ENCODE results near the gene BFSP1.

The BFSP1 gene

GRCh38 chr20:17463711-17464110 is 67.5 kb downstream of the BFSP1 start:
- no peak for DNase-seq (ENCODE audit: low spot score)
- in situ Hi-C loops (cut with MboI; ENCODE audit: low pct_unique_long_range_greater_than_20kb, low sequenced_read_pairs, unreplicated experiment) = no loop called here
- TF ChIP-seq CTCF (IDR thresholded peaks at IDR 0.05; ENCODE audit: extremely low read depth, insufficient read depth, missing control alignments) = no peak

GRCh38 chr20:17461941-17462340 is 69.2 kb downstream of the BFSP1 start:
- TF ChIP-seq CTCF (IDR thresholded peaks at IDR 0.05; ENCODE audit: extremely low read depth, insufficient read depth, missing control alignments) = no peak
- no peak for DNase-seq (ENCODE audit: low spot score)

GRCh38 chr20:17460119-17460518 is 71.1 kb downstream of the BFSP1 start:
- no peak for TF ChIP-seq CTCF (IDR thresholded peaks at IDR 0.05; ENCODE audit: extremely low read depth, insufficient read depth, missing control alignments)
- no peak for DNase-seq (ENCODE audit: low spot score)
- in situ Hi-C loops (cut with MboI; ENCODE audit: low pct_unique_long_range_greater_than_20kb, low sequenced_read_pairs, unreplicated experiment) = no loop called here

More at GRCh38 chr20:17461941-17462340, 69.2 kb downstream of the BFSP1 start:
- in situ Hi-C loops (cut with MboI; ENCODE audit: low pct_unique_long_range_greater_than_20kb, low sequenced_read_pairs, unreplicated experiment) = no loop called here

- no peak for DNase-seq (ENCODE audit: low spot score)
- TF ChIP-seq CTCF (IDR thresholded peaks at IDR 0.05; ENCODE audit: extremely low read depth, insufficient read depth, missing control alignments) = no peak
- in situ Hi-C loops (cut with MboI; ENCODE audit: low pct_unique_long_range_greater_than_20kb, low sequenced_read_pairs, unreplicated experiment) = no loop called here
Observed at GRCh38 chr20:17457588-17458190, 73.5 kb downstream of the BFSP1 start.

GRCh38 chr20:17457079-17457478 is 74.1 kb downstream of the BFSP1 start:
- in situ Hi-C loops (cut with MboI; ENCODE audit: low pct_unique_long_range_greater_than_20kb, low sequenced_read_pairs, unreplicated experiment) = no loop called here
- DNase-seq (ENCODE audit: low spot score) = no peak
- TF ChIP-seq CTCF (IDR thresholded peaks at IDR 0.05; ENCODE audit: extremely low read depth, insufficient read depth, missing control alignments) = no peak

- no peak for TF ChIP-seq CTCF (IDR thresholded peaks at IDR 0.05; ENCODE audit: extremely low read depth, insufficient read depth, missing control alignments)
- in situ Hi-C loops (cut with MboI; ENCODE audit: low pct_unique_long_range_greater_than_20kb, low sequenced_read_pairs, unreplicated experiment) = no loop called here
- no peak for DNase-seq (ENCODE audit: low spot score)
Observed at GRCh38 chr20:17456279-17456678, 74.9 kb downstream of the BFSP1 start.
